HUDEP-2 (cell line): ENCODE results near the gene FOS.

ENCODE experiments used
- DNase-seq, 76 experiments: peaks; one replicate each; lab custom pipeline; 2025; ENCODE audit not compliant: unreplicated experiment in 76 of 76; lab: John Stamatoyannopoulos, UW

FOS gene

DNA sequence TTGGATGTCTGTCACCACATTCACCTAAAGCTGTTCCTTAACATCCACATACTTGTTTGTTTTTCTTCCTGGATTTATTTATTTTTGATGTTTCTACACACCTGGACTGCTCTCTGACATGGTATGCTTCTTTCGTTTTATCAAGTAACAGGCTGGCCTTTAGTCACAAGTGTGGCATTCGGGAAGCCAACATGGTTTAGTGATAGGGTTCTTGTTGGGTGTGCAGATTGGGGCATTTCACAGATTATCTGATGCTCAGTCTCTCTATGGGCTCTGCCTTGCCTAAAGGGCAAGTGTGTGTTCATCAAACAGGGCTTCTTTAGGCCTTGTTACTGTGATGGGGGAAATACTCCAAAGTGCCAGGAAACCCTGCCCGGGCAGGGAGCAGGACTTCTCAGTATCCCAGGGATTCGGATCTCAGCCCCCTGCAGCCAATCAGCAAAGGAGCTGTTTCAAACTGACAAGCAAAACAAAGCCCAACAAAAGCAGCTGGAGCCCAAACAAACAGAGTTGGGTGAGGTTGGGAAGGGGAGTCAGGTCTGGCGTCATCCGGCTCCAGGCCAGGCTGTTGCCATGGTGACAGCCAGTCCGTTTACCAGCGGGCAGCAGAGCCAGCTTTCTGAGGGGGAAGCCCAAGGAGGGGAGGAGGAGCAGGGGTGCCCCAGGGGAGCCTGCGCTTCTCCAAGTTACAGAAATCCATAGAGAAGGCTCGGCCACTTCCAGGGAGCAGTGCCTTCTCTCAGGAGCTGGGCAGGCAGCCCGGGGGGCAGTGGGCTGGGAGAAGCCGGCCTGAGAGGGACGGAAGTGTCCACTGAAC, 31.9 kb downstream of the FOS start:
- DNase-seq: peak in 1 of 76 experiments; percentile 8

DNA sequence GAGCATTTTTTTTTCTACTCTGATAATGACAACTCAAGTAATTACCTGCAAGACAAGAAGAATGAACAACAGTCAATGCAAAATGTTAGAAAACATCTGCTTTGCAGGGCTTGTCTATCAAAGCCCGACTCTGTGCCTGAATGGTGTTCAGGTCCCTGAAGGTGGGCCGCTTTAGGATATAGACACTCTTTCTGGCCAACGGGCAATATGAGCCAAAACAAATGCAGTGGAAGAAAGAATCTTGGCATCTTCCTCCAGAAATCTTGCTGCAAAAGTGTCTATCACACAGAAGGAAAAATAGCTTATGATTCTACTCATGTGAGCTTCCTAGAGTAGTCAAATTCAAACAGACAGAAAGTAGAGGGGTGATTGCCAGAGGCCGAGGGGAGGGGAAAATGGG, 32.7 kb downstream of the FOS start:
- DNase-seq: no peak

DNA sequence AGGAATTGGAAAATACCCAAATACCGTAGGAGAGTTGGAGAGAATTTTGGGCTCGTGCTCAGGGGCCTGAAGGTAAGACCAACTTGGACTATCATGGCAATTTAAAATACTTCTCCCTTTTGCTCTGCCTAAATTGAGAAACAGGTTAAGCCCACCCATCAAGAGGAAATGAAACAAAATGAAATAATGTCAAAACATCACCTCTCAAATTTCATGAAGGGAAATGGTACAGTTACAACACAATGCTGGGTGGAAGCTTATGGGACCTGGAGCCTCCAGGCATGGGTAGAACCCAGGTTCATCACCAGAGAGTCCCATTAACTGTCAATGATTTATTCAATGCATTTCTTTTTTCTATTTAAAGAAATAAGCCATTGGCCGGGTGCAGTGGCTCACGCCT, 33.7 kb downstream of the FOS start:
- no peak for DNase-seq

DNA sequence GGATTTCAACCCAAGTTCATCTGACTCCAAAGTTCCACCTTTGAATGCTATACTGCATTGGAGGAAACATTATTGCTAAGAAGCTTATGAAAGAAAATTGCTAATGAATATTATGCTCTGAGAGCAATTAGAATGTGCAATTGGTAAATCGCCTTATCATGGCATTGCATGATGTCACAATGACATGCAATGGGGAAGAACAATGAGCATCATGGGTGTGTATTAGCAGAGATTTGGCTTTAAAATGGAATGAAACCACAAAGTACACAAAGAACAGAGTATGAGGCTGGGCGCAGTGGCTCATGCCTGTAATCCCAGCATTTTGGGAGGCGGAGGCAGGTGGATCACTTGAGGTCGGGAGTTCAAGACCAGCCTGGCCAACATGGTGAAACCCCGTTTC, 34.7 kb downstream of the FOS start:
- no peak for DNase-seq

DNA sequence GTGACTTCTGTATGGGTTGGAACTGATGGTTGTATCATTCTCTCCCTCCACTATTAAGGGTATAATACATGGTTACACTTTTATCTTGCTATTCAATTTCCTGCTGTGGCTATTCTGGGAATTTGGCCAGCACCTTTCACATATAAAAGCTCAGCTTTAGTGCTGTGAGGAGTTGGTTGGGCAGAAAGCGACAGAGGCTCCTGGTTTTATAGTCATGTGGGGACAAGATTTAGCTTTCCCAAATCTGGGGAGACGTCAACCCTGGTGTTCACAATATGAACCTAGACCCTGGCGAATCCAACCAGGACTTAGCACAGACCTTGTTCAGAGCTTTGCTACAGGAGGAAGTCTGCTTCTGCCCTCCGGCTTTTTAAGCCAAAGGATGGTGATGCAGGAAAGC, 36.5 kb downstream of the FOS start:
- peak in 1 of 76 experiments; percentile 2 for DNase-seq

DNA sequence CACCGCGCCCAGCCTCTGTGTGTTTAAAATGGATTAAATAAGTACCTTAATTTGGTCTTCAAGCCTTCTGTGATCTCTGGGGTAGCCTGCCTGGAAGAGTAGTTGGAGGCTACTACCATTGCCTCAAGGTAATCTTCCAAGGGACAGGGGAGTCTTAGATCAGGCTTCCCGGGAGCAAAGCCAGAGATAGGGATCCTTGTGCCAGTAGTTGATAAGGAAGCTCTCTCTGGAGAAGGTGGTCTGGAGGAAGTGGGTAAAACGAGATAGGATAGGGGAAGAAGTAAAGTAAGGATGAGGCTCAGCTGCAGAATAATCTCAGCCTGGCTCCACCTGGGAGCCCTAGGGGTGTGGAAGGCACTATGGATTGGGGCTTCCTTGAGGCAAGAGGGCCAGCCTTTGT, 38.5 kb downstream of the FOS start:
- DNase-seq: no peak

DNA sequence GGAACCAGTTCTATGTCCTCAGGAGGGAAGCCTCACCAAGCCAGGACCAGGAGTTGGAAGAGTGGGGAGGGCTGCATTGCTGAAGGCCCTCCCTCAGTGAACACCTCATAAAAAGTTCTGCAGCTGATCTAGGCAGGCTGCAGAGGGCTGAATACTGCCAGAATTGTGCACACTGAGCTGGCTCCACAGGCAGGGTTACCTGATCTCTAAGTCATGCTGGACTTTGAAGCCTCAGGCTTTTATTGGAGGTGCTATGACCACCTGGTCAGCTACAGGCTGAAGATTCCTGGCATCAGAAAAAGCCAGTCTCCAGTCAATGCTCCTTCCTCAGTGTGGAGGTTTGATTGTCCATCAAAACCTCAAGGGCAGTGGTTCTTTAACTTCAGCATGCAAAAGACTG, 39.7 kb downstream of the FOS start:
- no peak for DNase-seq

DNA sequence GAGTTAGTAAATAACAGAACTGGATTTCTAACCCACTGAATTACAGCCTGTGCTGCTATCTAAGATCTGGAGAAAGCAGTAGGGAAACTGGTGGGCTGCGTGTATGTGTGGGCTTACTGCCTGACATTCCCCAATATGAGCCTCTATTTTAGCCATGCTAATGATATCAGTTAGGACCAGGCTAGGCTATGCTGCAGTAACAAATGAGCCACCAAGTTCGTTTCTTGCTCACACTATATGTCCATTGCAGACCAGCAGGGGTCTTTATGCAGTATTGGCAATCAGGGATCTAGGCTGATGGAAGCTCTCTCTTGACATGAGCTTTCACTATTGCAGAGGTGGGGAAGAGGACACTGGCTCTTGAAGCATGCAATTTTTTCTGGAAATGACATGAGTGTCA, 40.4 kb downstream of the FOS start:
- DNase-seq: no peak

DNA sequence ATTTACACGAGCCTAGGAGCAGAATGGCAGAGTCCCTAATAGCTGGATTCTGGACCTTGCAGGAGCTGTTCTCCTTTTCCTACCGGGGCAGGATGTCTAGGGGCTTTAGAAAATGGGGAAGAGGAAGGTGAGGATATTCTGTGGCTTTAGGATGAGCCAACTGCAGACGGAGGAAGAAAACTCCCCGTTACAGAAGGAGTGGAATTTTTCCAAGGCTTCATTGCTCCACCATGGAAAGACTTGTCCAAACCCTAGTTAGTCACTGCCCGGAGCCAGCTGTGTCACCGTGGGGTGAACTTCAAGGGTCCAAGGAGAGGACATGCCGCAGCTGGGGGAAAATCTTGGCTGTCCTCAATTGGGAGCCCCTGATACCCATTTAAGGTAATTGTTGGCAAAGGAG, 41.6 kb downstream of the FOS start:
- DNase-seq: no peak

DNA sequence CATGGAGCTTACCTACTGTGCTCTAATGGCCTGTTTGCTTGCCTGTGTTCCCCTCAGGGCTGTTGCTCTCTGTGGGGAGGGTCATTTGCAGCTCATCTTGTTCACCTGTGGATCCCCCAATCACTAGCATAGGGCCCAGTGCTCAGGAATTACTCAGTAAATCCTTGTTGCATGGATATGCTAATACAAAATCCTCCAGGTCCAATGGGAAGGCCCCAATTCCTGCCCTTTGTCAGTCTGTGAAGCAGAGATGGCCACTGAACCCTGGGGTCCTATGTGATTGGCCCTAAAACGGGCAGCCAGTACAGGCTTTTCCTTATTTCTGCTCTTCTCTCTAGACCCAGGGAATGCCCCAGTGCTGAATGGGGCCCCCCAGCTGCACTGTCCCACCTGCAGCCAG, 44.1 kb downstream of the FOS start:
- no peak for DNase-seq

DNA sequence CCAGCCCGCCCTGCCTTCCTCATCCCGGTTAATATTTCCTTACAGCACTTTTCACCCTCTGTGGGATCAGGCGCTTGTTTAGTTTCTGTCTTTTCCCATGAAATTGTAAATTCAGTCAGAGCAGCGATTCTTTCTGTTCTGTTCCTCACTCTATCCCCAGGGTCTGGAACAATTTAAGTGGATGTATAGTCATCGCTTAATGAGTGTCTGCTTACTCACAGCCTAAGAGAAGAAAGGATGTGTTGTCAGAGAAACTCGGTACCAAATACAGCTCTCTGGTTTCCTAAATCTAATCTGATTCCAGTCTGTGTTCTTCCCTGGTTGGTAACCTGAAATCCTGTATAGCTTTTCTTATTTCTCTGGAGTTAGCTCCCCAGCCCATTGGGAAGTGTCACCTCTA, 44.9 kb downstream of the FOS start:
- no peak for DNase-seq

DNA sequence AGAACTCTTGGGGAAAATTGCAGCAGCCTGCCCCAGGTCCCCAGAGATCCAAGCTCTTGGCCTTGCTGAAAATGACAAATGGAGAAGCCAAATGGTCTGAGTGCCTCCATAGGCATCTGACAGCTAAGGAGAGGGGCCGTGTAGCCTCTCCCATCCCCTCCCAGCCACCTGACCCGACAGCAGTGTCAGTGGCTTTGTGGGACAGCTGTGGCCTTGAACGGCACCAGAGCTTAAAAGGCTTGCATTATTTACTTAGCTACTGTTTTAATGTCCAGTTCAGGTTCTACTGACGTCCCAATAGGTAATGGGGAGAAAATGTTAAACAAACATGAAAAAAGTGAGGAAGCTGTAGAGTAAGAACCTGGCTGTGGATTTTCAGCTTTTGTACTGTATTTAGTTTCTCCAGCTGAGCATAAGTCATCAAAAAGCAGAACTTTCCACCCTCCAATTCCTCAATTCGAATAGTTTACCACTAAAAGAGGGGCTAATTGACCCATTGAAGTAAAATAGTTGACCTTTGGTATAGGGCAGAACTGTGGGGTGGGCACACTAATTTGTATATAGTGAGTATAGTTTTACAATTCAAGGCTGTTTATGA, 50.0 kb downstream of the FOS start:
- no peak for DNase-seq

DNA sequence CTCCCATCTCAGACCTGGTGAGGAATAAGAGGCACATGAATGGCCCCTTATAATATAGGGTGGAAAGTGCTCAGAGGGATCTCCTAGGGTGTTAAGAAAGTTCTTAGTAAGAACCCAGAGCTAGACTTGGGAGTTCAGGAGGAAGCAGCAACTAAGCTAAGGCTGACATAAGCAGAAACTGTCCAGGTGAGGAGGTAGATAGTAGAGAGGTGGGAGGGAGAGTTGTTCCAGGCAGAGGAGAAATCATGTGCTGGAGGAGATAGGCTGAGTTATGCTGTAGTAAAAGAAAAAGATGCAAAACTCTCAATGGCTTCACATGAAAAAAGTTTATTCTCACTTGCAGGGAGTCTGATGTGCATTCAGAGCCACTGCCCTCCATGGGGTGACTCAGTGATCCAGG, 50.7 kb downstream of the FOS start:
- DNase-seq: no peak

DNA sequence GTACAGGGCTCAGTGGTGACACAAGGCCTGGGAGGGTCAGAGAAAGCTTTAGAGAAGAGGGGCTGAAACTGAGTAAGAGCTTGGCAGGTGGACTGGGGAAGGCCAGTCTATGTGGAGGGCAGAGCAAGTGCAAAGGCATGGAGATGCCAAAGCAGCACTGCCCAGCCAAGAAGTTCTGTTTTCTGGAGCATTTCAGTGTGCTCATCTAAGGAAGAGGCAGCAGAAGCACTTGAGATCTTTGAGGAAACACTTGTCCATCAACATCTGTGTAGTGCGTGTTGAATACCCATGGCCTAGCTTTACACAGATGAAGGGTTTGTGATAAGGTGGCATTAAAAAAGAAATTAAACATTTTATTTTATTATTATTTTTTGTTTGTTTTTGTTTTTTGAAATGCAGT, 52.8 kb downstream of the FOS start:
- DNase-seq: no peak
